ENCODE results near the gene FBXL17.

DNA sequence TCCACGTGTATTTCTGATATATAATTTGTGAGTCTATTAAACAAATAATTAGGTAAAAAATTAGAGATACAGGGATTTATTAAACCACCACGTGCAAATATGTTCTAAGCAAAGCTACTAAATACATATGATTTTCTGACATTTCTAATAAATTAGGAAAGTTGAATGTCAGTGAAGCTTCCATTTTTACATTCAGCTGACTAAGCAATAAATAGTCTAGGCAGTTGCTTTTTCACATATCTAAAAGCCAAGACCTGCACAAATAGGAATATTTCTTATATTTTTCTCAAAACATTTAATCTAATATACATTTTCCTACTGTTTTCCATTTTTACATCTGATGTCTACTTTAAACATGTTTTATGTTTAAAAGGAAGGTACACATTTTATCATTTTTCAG is 388.6 kb downstream of the FBXL17 start:
- TF ChIP-seq, protein P1, sequence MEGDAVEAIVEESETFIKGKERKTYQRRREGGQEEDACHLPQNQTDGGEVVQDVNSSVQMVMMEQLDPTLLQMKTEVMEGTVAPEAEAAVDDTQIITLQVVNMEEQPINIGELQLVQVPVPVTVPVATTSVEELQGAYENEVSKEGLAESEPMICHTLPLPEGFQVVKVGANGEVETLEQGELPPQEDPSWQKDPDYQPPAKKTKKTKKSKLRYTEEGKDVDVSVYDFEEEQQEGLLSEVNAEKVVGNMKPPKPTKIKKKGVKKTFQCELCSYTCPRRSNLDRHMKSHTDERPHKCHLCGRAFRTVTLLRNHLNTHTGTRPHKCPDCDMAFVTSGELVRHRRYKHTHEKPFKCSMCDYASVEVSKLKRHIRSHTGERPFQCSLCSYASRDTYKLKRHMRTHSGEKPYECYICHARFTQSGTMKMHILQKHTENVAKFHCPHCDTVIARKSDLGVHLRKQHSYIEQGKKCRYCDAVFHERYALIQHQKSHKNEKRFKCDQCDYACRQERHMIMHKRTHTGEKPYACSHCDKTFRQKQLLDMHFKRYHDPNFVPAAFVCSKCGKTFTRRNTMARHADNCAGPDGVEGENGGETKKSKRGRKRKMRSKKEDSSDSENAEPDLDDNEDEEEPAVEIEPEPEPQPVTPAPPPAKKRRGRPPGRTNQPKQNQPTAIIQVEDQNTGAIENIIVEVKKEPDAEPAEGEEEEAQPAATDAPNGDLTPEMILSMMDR (IDR thresholded peaks at IDR 0.05; ENCODE audit: low read depth, low read length, missing input control): no peak
- no peak for TF ChIP-seq RAD21 (IDR thresholded peaks at IDR 0.05)
- TF ChIP-seq JUND (IDR thresholded peaks at IDR 0.05): no peak
- no peak for TF ChIP-seq GABPA (IDR thresholded peaks at IDR 0.05 in 1 of 2, conservative IDR thresholded peaks at IDR 0.05 in 1 of 2)
- no peak for TF ChIP-seq RXRA (IDR thresholded peaks at IDR 0.05)
- TF ChIP-seq, protein P2, sequence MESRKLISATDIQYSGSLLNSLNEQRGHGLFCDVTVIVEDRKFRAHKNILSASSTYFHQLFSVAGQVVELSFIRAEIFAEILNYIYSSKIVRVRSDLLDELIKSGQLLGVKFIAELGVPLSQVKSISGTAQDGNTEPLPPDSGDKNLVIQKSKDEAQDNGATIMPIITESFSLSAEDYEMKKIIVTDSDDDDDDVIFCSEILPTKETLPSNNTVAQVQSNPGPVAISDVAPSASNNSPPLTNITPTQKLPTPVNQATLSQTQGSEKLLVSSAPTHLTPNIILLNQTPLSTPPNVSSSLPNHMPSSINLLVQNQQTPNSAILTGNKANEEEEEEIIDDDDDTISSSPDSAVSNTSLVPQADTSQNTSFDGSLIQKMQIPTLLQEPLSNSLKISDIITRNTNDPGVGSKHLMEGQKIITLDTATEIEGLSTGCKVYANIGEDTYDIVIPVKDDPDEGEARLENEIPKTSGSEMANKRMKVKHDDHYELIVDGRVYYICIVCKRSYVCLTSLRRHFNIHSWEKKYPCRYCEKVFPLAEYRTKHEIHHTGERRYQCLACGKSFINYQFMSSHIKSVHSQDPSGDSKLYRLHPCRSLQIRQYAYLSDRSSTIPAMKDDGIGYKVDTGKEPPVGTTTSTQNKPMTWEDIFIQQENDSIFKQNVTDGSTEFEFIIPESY (IDR thresholded peaks at IDR 0.05): no peak
- TF ChIP-seq, protein P3, sequence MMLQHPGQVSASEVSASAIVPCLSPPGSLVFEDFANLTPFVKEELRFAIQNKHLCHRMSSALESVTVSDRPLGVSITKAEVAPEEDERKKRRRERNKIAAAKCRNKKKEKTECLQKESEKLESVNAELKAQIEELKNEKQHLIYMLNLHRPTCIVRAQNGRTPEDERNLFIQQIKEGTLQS (IDR thresholded peaks at IDR 0.05): no peak
- no peak for TF ChIP-seq SP1 (IDR thresholded peaks at IDR 0.05)

All from liver (tissue), 3 donors.